Stimulated activated naive B cell treated with anti-CD40 and anti-IgM and Interleukin-4, amounts not matched to agents 10 μg/mL and 1 μg/mL and 100 μg/mL, for 72 hours (primary cell): ENCODE results near the gene ALG3.

Experiments
- ATAC-seq, 2 donors: fragments of 150-1000 bp; cut with Tn5 transposase; replicated peaks; 2 replicates each; pipeline ENCODE4 v1.10.0; 2021; ENCODE audit warnings: moderate library complexity in 1 of 2
- DNase-seq: peaks from one replicate; pipeline ENCODE4 v3.0.0; 2021
- H3K27ac Mint-ChIP-seq: one replicate; pipeline ENCODE4 v1.8.0; 2022; ENCODE audit warnings: mild to moderate bottlenecking, mixed read lengths
- H3K27me3 Mint-ChIP-seq, 2 donors: one replicate each; pipeline ENCODE4 v1.8.0; 2022; ENCODE audit warnings: mixed read lengths in 2 of 2
- H3K36me3 Mint-ChIP-seq, 2 donors: one replicate each; pipeline ENCODE4 v1.8.0; 2022; ENCODE audit warnings: mixed read lengths in 2 of 2, mild to moderate bottlenecking in 1 of 2
- H3K4me1 Mint-ChIP-seq, 2 donors: one replicate each; pipeline ENCODE4 v1.8.0; 2022; ENCODE audit warnings: mixed read lengths in 2 of 2, mild to moderate bottlenecking in 1 of 2
- H3K4me3 Mint-ChIP-seq, 2 donors: one replicate each; pipeline ENCODE4 v1.8.0; 2022; ENCODE audit warnings: mild to moderate bottlenecking in 2 of 2, mixed read lengths in 2 of 2, moderate library complexity in 1 of 2
- H3K9me3 Mint-ChIP-seq, 2 donors: one replicate each; pipeline ENCODE4 v1.8.0; 2022; ENCODE audit warnings: mixed read lengths in 2 of 2, mild to moderate bottlenecking in 1 of 2

Gene ALG3

GRCh38 chr3:184249412-184250166 is 827 bp upstream of the ALG3 start, which contains the start of gene EEF1AKMT4:
Gene EEF1AKMT4, plus strand, starts transcription at chr3:184249672. Its CDS starts 23 bp downstream, at chr3:184249695.
- Mint-ChIP-seq H3K27me3 (no peaks in the 10 kb centered on the region), H3K27ac (peak within 1 kb of the TSS; percentile 100)
- peak; percentile 88 to 92 for ATAC-seq

GRCh38 chr3:184242297-184242685 is 6.5 kb downstream of the ALG3 start:
- peaks cover 0 to 7% of the 10 kb centered on the region in 2 donors for H3K4me1 Mint-ChIP-seq
- DNase-seq (no peak), ATAC-seq (no peak)
- no peaks in the 10 kb centered on the region for H3K9me3 Mint-ChIP-seq
- no peak overlapping the region for H3K27ac Mint-ChIP-seq
- H3K4me3 Mint-ChIP-seq: no peak overlapping the region
- H3K27me3 Mint-ChIP-seq: no peaks in the 10 kb centered on the region
- H3K36me3 Mint-ChIP-seq: peaks cover 21 to 33% of the 10 kb centered on the region in 2 donors

More at GRCh38 chr3:184249412-184250166, 827 bp upstream of the ALG3 start, which contains the start of gene EEF1AKMT4:
- H3K36me3 Mint-ChIP-seq: peaks cover 9 to 12% of the 10 kb centered on the region in 2 donors
- DNase-seq: peak; percentile 91
- peak within 1 kb of the TSS; percentile 91 to 99 for H3K4me3 Mint-ChIP-seq
- H3K9me3 Mint-ChIP-seq: no peaks in the 10 kb centered on the region
- H3K4me1 Mint-ChIP-seq: peaks cover 10 to 23% of the 10 kb centered on the region in 2 donors

GRCh38 chr3:184241447-184242296 is 7.1 kb downstream of the ALG3 start:
- DNase-seq (no peak), ATAC-seq (peak; percentile 51 to 55)
- H3K27ac Mint-ChIP-seq: no peak overlapping the region
- H3K9me3 Mint-ChIP-seq: no peaks in the 10 kb centered on the region
- no peaks in the 10 kb centered on the region for H3K27me3 Mint-ChIP-seq
- no peak overlapping the region for H3K4me3 Mint-ChIP-seq
- peaks cover 21 to 33% of the 10 kb centered on the region in 2 donors for H3K36me3 Mint-ChIP-seq
- peaks cover 0 to 7% of the 10 kb centered on the region in 2 donors for H3K4me1 Mint-ChIP-seq

GRCh38 chr3:184241141-184241446 is 7.7 kb downstream of the ALG3 start:
- H3K9me3 Mint-ChIP-seq: no peaks in the 10 kb centered on the region
- H3K4me1 Mint-ChIP-seq: peaks cover 0 to 7% of the 10 kb centered on the region in 2 donors
- no peak overlapping the region for H3K4me3 Mint-ChIP-seq

GRCh38 chr3:184240384-184241140 is 8.2 kb downstream of the ALG3 start:
- peaks cover 21 to 28% of the 10 kb centered on the region in 2 donors for H3K36me3 Mint-ChIP-seq
- H3K27me3 Mint-ChIP-seq: no peaks in the 10 kb centered on the region
- no peaks in the 10 kb centered on the region for H3K9me3 Mint-ChIP-seq
- ATAC-seq (peak in 1 of 2 donors; percentile 38), DNase-seq (no peak)
- no peak overlapping the region for H3K27ac Mint-ChIP-seq
- H3K4me1 Mint-ChIP-seq: peaks cover 0 to 7% of the 10 kb centered on the region in 2 donors
- no peak overlapping the region for H3K4me3 Mint-ChIP-seq

More at GRCh38 chr3:184241141-184241446, 7.7 kb downstream of the ALG3 start:
- Mint-ChIP-seq H3K36me3 (peaks cover 21 to 32% of the 10 kb centered on the region in 2 donors), H3K27ac (no peak overlapping the region), H3K27me3 (no peaks in the 10 kb centered on the region)
- no peak for ATAC-seq
- no peak for DNase-seq

- H3K4me3 Mint-ChIP-seq: no peak overlapping the region
- no peaks in the 10 kb centered on the region for H3K9me3 Mint-ChIP-seq
These were observed 9.1 kb downstream of the ALG3 start for GRCh38 chr3:184239708-184240107.

GRCh38 chr3:184239221-184239620 is 9.5 kb downstream of the ALG3 start:
- Mint-ChIP-seq H3K36me3 (peaks cover 11 to 17% of the 10 kb centered on the region in 2 donors), H3K4me3 (no peak overlapping the region), H3K9me3 (no peaks in the 10 kb centered on the region), H3K27ac (no peak overlapping the region), H3K27me3 (peaks cover 0 to under 1% of the 10 kb centered on the region in 2 donors), H3K4me1 (peaks cover 0 to 2% of the 10 kb centered on the region in 2 donors)
- DNase-seq (no peak), ATAC-seq (no peak)

More at GRCh38 chr3:184239708-184240107, 9.1 kb downstream of the ALG3 start:
- H3K4me1 Mint-ChIP-seq: peaks cover 0 to 4% of the 10 kb centered on the region in 2 donors
- H3K27me3 Mint-ChIP-seq: no peaks in the 10 kb centered on the region
- H3K27ac Mint-ChIP-seq: peak overlapping the region; percentile 1
- peaks cover 15 to 22% of the 10 kb centered on the region in 2 donors for H3K36me3 Mint-ChIP-seq
- DNase-seq (no peak), ATAC-seq (no peak)

- Mint-ChIP-seq H3K4me3 (no peak overlapping the region), H3K27me3 (peaks cover 3 to 8% of the 10 kb centered on the region in 2 donors), H3K36me3 (peaks cover 8 to 10% of the 10 kb centered on the region in 2 donors), H3K9me3 (no peaks in the 10 kb centered on the region), H3K4me1 (no peaks in the 10 kb centered on the region), H3K27ac (no peak overlapping the region)
- ATAC-seq: no peak
- no peak for DNase-seq
These were observed 10.4 kb downstream of the ALG3 start for GRCh38 chr3:184238246-184238818.

- H3K9me3 Mint-ChIP-seq: no peaks in the 10 kb centered on the region
- no peak overlapping the region for H3K27ac Mint-ChIP-seq
These were observed 11.0 kb downstream of the ALG3 start for GRCh38 chr3:184237807-184238206.

GRCh38 chr3:184237211-184237610 is 11.6 kb downstream of the ALG3 start:
- H3K4me3 Mint-ChIP-seq: no peak overlapping the region
- DNase-seq (no peak), ATAC-seq (no peak)
- peaks cover 2% of the 10 kb centered on the region in 2 donors for H3K36me3 Mint-ChIP-seq
- no peaks in the 10 kb centered on the region for H3K9me3 Mint-ChIP-seq
- H3K4me1 Mint-ChIP-seq: no peaks in the 10 kb centered on the region
- peaks cover 14 to 18% of the 10 kb centered on the region in 2 donors for H3K27me3 Mint-ChIP-seq
- H3K27ac Mint-ChIP-seq: no peak overlapping the region

More at GRCh38 chr3:184237807-184238206, 11.0 kb downstream of the ALG3 start:
- ATAC-seq (no peak), DNase-seq (no peak)
- Mint-ChIP-seq H3K36me3 (peaks cover 6 to 8% of the 10 kb centered on the region in 2 donors), H3K4me1 (no peaks in the 10 kb centered on the region), H3K4me3 (no peak overlapping the region), H3K27me3 (peaks cover 8 to 12% of the 10 kb centered on the region in 2 donors)

GRCh38 chr3:184236636-184237035 is 12.1 kb downstream of the ALG3 start:
- no peak overlapping the region for H3K27ac Mint-ChIP-seq
- ATAC-seq (no peak), DNase-seq (no peak)
- H3K36me3 Mint-ChIP-seq: no peaks in the 10 kb centered on the region
- H3K9me3 Mint-ChIP-seq: no peaks in the 10 kb centered on the region
- H3K4me1 Mint-ChIP-seq: peaks cover 1% of the 10 kb centered on the region in 2 donors
- H3K27me3 Mint-ChIP-seq: peaks cover 20 to 24% of the 10 kb centered on the region in 2 donors
- no peak overlapping the region for H3K4me3 Mint-ChIP-seq

- Mint-ChIP-seq H3K27me3 (peaks cover 26 to 30% of the 10 kb centered on the region in 2 donors), H3K4me1 (peaks cover 7 to 8% of the 10 kb centered on the region in 2 donors), H3K36me3 (no peaks in the 10 kb centered on the region), H3K27ac (no peak overlapping the region), H3K9me3 (no peaks in the 10 kb centered on the region), H3K4me3 (no peak overlapping the region)
- ATAC-seq: no peak
- DNase-seq: no peak
These were observed 12.7 kb downstream of the ALG3 start for GRCh38 chr3:184236033-184236410.

- DNase-seq (no peak), ATAC-seq (no peak)
- Mint-ChIP-seq H3K27ac (no peak overlapping the region), H3K9me3 (no peaks in the 10 kb centered on the region), H3K36me3 (no peaks in the 10 kb centered on the region), H3K4me3 (no peak overlapping the region), H3K4me1 (peaks cover 10 to 11% of the 10 kb centered on the region in 2 donors), H3K27me3 (peaks cover 30 to 33% of the 10 kb centered on the region in 2 donors)
These were observed 13.3 kb downstream of the ALG3 start for GRCh38 chr3:184235381-184236032.
